ENCODE data around the gene CCDC182. TPM values are rescaled to one million over a fixed set of nuclear protein-coding genes. Genes with fewer than 3 reads are reported as not detected.

The CCDC182 gene
- polyA plus RNA-seq, 1 of the 3 experiments (the other 2 are of a cell fraction): not detected

DNA sequence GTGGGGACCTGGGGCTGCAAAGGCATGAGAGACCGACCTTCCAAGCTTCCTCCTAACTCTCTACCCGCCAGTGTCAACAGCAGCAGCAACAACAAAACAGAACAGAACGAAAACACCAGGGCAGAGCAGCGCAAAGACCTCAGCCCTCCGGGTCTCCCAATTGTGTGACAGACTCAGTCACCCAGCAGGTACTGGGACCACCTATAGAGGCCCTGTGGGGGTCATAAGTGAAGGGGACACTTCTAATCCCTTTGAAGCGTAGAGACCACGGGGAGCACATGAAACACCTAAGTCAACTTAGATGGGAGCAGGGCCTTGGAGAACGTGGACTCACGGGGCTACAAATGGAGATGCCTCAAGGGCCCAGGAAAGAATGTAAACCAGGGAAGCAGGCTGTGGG is 12.6 kb upstream of the CCDC182 start:
- CTCF ChIA-PET: interaction anchor here (0.6 to 3.9 kb wide), 6 partner anchors 11 to 251 kb away, joined by 3 to 48 read pairs (median 14); no protein-coding TSS in a partner anchor
- Histone ChIP-seq H3K36me3 (replicated peaks in 1 of 2; ENCODE audit: control insufficient read depth in 1 of 2, insufficient read depth in 2 of 2, low read length in 1 of 2) (no peaks in the 10 kb centered on the region), H3K4me1 (ENCODE audit: control insufficient read depth in 1 of 2, insufficient read depth in 2 of 2, low read depth in 1 of 2, low read length in 1 of 2) (peaks cover 0 to 45% of the 10 kb centered on the region in 2 experiments; a peak in 2 of 4 replicates), H3K27ac (ENCODE audit: low read depth in 2 of 2, low read length in 1 of 2) (peak overlapping the region in 1 of 2 experiments; percentile 11; a peak in 1 of 4 replicates), H3K79me2 (ENCODE audit: insufficient read depth) (no peaks in the 10 kb centered on the region), H3K4me2 (no peak overlapping the region), H4K20me1 (ENCODE audit: insufficient read depth) (no peaks in the 10 kb centered on the region), H3K4me3 (ENCODE audit: low read depth in 2 of 2, low read length in 1 of 2) (no peak overlapping the region), H3K9ac (no peak overlapping the region), H2AFZ (ENCODE audit: low read depth) (no peak overlapping the region), H3K27me3 (ENCODE audit: insufficient read depth) (peaks cover 13% of the 10 kb centered on the region; the same call in 1 of the 2 replicates), H3K9me3 (no peaks in the 10 kb centered on the region), H3K9me2 (no peaks in the 10 kb centered on the region), H3F3A (replicated peaks; ENCODE audit: insufficient read depth) (no peaks in the 10 kb centered on the region)
- TF ChIP-seq, protein P1, sequence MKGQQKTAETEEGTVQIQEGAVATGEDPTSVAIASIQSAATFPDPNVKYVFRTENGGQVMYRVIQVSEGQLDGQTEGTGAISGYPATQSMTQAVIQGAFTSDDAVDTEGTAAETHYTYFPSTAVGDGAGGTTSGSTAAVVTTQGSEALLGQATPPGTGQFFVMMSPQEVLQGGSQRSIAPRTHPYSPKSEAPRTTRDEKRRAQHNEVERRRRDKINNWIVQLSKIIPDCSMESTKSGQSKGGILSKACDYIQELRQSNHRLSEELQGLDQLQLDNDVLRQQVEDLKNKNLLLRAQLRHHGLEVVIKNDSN (IDR thresholded peaks at IDR 0.05; ENCODE audit: borderline replicate concordance, low read depth): no peak
- TF ChIP-seq, protein P2, sequence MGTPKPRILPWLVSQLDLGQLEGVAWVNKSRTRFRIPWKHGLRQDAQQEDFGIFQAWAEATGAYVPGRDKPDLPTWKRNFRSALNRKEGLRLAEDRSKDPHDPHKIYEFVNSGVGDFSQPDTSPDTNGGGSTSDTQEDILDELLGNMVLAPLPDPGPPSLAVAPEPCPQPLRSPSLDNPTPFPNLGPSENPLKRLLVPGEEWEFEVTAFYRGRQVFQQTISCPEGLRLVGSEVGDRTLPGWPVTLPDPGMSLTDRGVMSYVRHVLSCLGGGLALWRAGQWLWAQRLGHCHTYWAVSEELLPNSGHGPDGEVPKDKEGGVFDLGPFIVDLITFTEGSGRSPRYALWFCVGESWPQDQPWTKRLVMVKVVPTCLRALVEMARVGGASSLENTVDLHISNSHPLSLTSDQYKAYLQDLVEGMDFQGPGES (IDR thresholded peaks at IDR 0.05; ENCODE audit: low read depth, low read length): no peak
- TF ChIP-seq ELF1 (IDR thresholded peaks at IDR 0.05) (no peak), JUND (IDR thresholded peaks at IDR 0.05) (no peak), CHD2 (IDR thresholded peaks at IDR 0.05; ENCODE audit: low read length, partially characterized antibody) (no peak), EP300 (IDR thresholded peaks at IDR 0.05; ENCODE audit: borderline replicate concordance in 1 of 2, low read depth in 1 of 2, low read length in 1 of 2) (no peak), TAF1 (IDR thresholded peaks at IDR 0.05; ENCODE audit: borderline replicate concordance, low read depth, low read length) (no peak), MXI1 (IDR thresholded peaks at IDR 0.05; ENCODE audit: low read depth, low read length) (no peak), TEAD4 (IDR thresholded peaks at IDR 0.05; ENCODE audit: borderline replicate concordance, insufficient read depth) (no peak), NFIC (IDR thresholded peaks at IDR 0.05; ENCODE audit: borderline replicate concordance) (no peak), RFX5 (IDR thresholded peaks at IDR 0.05; ENCODE audit: low read length) (no peak), SMC3 (IDR thresholded peaks at IDR 0.05; ENCODE audit: low read depth, low read length) (no peak), RAD21 (IDR thresholded peaks at IDR 0.05; ENCODE audit: low read length) (no peak), MEF2A (IDR thresholded peaks at IDR 0.05; ENCODE audit: borderline replicate concordance, low read depth) (no peak), YY1 (IDR thresholded peaks at IDR 0.05; ENCODE audit: low read depth) (no peak)
- TF ChIP-seq, protein P3, sequence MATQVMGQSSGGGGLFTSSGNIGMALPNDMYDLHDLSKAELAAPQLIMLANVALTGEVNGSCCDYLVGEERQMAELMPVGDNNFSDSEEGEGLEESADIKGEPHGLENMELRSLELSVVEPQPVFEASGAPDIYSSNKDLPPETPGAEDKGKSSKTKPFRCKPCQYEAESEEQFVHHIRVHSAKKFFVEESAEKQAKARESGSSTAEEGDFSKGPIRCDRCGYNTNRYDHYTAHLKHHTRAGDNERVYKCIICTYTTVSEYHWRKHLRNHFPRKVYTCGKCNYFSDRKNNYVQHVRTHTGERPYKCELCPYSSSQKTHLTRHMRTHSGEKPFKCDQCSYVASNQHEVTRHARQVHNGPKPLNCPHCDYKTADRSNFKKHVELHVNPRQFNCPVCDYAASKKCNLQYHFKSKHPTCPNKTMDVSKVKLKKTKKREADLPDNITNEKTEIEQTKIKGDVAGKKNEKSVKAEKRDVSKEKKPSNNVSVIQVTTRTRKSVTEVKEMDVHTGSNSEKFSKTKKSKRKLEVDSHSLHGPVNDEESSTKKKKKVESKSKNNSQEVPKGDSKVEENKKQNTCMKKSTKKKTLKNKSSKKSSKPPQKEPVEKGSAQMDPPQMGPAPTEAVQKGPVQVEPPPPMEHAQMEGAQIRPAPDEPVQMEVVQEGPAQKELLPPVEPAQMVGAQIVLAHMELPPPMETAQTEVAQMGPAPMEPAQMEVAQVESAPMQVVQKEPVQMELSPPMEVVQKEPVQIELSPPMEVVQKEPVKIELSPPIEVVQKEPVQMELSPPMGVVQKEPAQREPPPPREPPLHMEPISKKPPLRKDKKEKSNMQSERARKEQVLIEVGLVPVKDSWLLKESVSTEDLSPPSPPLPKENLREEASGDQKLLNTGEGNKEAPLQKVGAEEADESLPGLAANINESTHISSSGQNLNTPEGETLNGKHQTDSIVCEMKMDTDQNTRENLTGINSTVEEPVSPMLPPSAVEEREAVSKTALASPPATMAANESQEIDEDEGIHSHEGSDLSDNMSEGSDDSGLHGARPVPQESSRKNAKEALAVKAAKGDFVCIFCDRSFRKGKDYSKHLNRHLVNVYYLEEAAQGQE (IDR thresholded peaks at IDR 0.05; ENCODE audit: low read depth, low read length): no peak
- TF ChIP-seq, protein P4, sequence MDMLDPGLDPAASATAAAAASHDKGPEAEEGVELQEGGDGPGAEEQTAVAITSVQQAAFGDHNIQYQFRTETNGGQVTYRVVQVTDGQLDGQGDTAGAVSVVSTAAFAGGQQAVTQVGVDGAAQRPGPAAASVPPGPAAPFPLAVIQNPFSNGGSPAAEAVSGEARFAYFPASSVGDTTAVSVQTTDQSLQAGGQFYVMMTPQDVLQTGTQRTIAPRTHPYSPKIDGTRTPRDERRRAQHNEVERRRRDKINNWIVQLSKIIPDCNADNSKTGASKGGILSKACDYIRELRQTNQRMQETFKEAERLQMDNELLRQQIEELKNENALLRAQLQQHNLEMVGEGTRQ (IDR thresholded peaks at IDR 0.05; ENCODE audit: borderline replicate concordance, low read depth, low read length): no peak
- TF ChIP-seq, protein P5, sequence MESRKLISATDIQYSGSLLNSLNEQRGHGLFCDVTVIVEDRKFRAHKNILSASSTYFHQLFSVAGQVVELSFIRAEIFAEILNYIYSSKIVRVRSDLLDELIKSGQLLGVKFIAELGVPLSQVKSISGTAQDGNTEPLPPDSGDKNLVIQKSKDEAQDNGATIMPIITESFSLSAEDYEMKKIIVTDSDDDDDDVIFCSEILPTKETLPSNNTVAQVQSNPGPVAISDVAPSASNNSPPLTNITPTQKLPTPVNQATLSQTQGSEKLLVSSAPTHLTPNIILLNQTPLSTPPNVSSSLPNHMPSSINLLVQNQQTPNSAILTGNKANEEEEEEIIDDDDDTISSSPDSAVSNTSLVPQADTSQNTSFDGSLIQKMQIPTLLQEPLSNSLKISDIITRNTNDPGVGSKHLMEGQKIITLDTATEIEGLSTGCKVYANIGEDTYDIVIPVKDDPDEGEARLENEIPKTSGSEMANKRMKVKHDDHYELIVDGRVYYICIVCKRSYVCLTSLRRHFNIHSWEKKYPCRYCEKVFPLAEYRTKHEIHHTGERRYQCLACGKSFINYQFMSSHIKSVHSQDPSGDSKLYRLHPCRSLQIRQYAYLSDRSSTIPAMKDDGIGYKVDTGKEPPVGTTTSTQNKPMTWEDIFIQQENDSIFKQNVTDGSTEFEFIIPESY (IDR thresholded peaks at IDR 0.05; ENCODE audit: borderline replicate concordance, low read depth): no peak
- TF ChIP-seq, protein P6, sequence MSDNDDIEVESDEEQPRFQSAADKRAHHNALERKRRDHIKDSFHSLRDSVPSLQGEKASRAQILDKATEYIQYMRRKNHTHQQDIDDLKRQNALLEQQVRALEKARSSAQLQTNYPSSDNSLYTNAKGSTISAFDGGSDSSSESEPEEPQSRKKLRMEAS (IDR thresholded peaks at IDR 0.05; ENCODE audit: low read depth): no peak
- POLR2A ChIA-PET: no interaction called here
- DNase-seq: no peak
- WGBS (ENCODE audit: low lambda C conversion rate): 71% methylated on average over 9 of the region's 9 CpGs

Measured in SK-N-SH (cell line).